ENCODE data around the gene PTPRO. TPM values are rescaled to one million over a fixed set of nuclear protein-coding genes. Genes with fewer than 3 reads are reported as not detected.

Gene PTPRO
- total RNA-seq, 1 donor from 2014 or later: 4.3 TPM

GRCh38 chr12:15547691-15548090 lies 225.4 kb downstream of the PTPRO start:
- peaks cover 20% of the 10 kb centered on the region for H3K4me1 Mint-ChIP-seq

GRCh38 chr12:15550793-15551192 lies 228.5 kb downstream of the PTPRO start:
- Mint-ChIP-seq H3K36me3 (no peaks in the 10 kb centered on the region), H3K27me3 (ENCODE audit: low read depth) (no peaks in the 10 kb centered on the region), H3K27ac (no peak overlapping the region), H3K4me1 (peaks cover 13% of the 10 kb centered on the region), H3K4me3 (no peak overlapping the region), H3K9me3 (peaks cover 5% of the 10 kb centered on the region)
- no peak for TF ChIP-seq CTCF (IDR thresholded peaks at IDR 0.05; ENCODE audit: unreplicated experiment)
- no peak for DNase-seq (ENCODE audit: low spot score in 2 of 2, unreplicated experiment in 2 of 2)

More at GRCh38 chr12:15547691-15548090, 225.4 kb downstream of the PTPRO start:
- H3K27ac Mint-ChIP-seq: no peak overlapping the region
- no peaks in the 10 kb centered on the region for H3K36me3 Mint-ChIP-seq
- TF ChIP-seq CTCF (IDR thresholded peaks at IDR 0.05; ENCODE audit: unreplicated experiment): no peak
- H3K27me3 Mint-ChIP-seq (ENCODE audit: low read depth): no peaks in the 10 kb centered on the region
- DNase-seq (ENCODE audit: low spot score in 2 of 2, unreplicated experiment in 2 of 2): no peak
- peaks cover 5% of the 10 kb centered on the region for H3K9me3 Mint-ChIP-seq
- no peak overlapping the region for H3K4me3 Mint-ChIP-seq

- TF ChIP-seq CTCF (IDR thresholded peaks at IDR 0.05; ENCODE audit: unreplicated experiment): no peak
- Mint-ChIP-seq H3K4me1 (peaks cover 13% of the 10 kb centered on the region), H3K27me3 (ENCODE audit: low read depth) (no peaks in the 10 kb centered on the region), H3K4me3 (no peak overlapping the region), H3K9me3 (peaks cover 4% of the 10 kb centered on the region), H3K36me3 (peaks cover 3% of the 10 kb centered on the region), H3K27ac (no peak overlapping the region)
- no peak for DNase-seq (ENCODE audit: low spot score in 2 of 2, unreplicated experiment in 2 of 2)
Observed at GRCh38 chr12:15555446-15555845, 233.1 kb downstream of the PTPRO start.

GRCh38 chr12:15556411-15557102 lies 234.2 kb downstream of the PTPRO start:
- Mint-ChIP-seq H3K4me1 (peaks cover 16% of the 10 kb centered on the region), H3K27ac (peak overlapping the region; percentile 69), H3K9me3 (peaks cover 4% of the 10 kb centered on the region), H3K36me3 (peaks cover 3% of the 10 kb centered on the region), H3K27me3 (ENCODE audit: low read depth) (no peaks in the 10 kb centered on the region), H3K4me3 (no peak overlapping the region)
- no peak for TF ChIP-seq CTCF (IDR thresholded peaks at IDR 0.05; ENCODE audit: unreplicated experiment)
- no peak for DNase-seq (ENCODE audit: low spot score in 2 of 2, unreplicated experiment in 2 of 2)

- no peak for TF ChIP-seq CTCF (IDR thresholded peaks at IDR 0.05; ENCODE audit: unreplicated experiment)
- peaks cover 3% of the 10 kb centered on the region for H3K36me3 Mint-ChIP-seq
- DNase-seq (ENCODE audit: low spot score in 2 of 2, unreplicated experiment in 2 of 2): no peak
- peaks cover 3% of the 10 kb centered on the region for H3K27me3 Mint-ChIP-seq (ENCODE audit: low read depth)
- no peak overlapping the region for H3K4me3 Mint-ChIP-seq
- peaks cover 4% of the 10 kb centered on the region for H3K9me3 Mint-ChIP-seq
- H3K27ac Mint-ChIP-seq: no peak overlapping the region
- peaks cover 31% of the 10 kb centered on the region for H3K4me1 Mint-ChIP-seq
Observed at GRCh38 chr12:15558915-15559528, 236.7 kb downstream of the PTPRO start.
